ENCODE measurements around the gene VIM. TPM values are rescaled to one million over a fixed set of nuclear protein-coding genes. Genes with fewer than 3 reads are reported as not detected.

VIM gene
- total RNA-seq = 1,000 to 10,000 TPM in 4 of 8 experiments, 100 to 1,000 TPM in 4; 509 to 5,662 (median 997) TPM

DNA sequence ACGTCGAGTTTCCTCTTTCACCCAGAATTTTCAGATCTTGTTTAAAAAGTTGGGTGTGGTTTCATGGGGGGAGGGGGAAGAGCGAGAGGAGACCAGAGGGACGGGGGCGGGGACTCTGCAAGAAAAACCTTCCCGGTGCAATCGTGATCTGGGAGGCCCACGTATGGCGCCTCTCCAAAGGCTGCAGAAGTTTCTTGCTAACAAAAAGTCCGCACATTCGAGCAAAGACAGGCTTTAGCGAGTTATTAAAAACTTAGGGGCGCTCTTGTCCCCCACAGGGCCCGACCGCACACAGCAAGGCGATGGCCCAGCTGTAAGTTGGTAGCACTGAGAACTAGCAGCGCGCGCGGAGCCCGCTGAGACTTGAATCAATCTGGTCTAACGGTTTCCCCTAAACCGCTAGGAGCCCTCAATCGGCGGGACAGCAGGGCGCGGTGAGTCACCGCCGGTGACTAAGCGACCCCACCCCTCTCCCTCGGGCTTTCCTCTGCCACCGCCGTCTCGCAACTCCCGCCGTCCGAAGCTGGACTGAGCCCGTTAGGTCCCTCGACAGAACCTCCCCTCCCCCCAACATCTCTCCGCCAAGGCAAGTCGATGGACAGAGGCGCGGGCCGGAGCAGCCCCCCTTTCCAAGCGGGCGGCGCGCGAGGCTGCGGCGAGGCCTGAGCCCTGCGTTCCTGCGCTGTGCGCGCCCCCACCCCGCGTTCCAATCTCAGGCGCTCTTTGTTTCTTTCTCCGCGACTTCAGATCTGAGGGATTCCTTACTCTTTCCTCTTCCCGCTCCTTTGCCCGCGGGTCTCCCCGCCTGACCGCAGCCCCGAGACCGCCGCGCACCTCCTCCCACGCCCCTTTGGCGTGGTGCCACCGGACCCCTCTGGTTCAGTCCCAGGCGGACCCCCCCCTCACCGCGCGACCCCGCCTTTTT lies at the start of gene VIM:
Gene VIM, plus strand, starts transcription at position 151 of the 925 bp plus-strand sequence. CDS start 1,182 bp downstream, outside the sequence.
- H3K4me3 ChIP-seq = peak within 1 kb of the TSS; percentile 56 to 96 (median 79)
- in situ Hi-C loops (cut with MboI; ENCODE audit: low pct_unique_long_range_greater_than_20kb in 2 of 9, low sequenced_read_pairs in 9 of 9, unreplicated experiment in 9 of 9) = loop anchor here in 1 of 9 experiments (25.0 kb wide), 1 partner anchor 241 kb away; no protein-coding TSS in a partner anchor
- 0% methylated on average over 2 to 8 of the region's 77 CpGs; no CpG with 5 or more reads in 7 of the 10 experiments for WGBS, 10 experiments
- H3K4me1 ChIP-seq (replicated peaks in 1 of 2) = peaks cover 9 to 16% of the 10 kb centered on the region in 2 donors
- peak within 1 kb of the TSS; percentile 88 to 95 for H3K27ac ChIP-seq
- peak; percentile 57 to 75 (median 68) for ATAC-seq (replicated peaks in 6 of 8)

DNA sequence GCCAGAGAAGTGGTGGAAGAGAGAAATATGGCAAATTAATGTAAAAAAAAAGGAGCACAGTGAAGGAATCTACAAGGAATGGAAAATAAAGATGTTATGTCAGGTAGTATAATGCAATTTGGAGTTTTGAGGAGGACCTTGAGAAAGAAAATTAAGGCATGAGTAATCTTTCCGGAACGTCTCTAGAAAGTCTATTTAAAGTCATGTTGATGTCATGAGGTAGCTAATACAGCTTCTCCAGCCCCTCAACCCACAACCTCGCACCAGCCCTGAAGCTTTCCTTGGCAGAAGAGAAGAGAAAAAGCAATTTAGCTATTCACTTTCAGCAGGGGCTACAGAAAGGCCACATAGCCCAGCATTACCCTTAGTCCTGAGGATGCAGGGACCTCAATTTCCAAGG lies 49.0 kb upstream of the VIM start:
- in situ Hi-C loops (cut with MboI; ENCODE audit: low pct_unique_long_range_greater_than_20kb in 2 of 9, low sequenced_read_pairs in 9 of 9, unreplicated experiment in 9 of 9) = no loop called here
- WGBS, 10 experiments = 42 to 94% (median 84%) methylated on average over 3 of the region's 3 CpGs; no CpG with 5 or more reads in 3 of the 10 experiments
- no peak for ATAC-seq (replicated peaks in 6 of 8)

DNA sequence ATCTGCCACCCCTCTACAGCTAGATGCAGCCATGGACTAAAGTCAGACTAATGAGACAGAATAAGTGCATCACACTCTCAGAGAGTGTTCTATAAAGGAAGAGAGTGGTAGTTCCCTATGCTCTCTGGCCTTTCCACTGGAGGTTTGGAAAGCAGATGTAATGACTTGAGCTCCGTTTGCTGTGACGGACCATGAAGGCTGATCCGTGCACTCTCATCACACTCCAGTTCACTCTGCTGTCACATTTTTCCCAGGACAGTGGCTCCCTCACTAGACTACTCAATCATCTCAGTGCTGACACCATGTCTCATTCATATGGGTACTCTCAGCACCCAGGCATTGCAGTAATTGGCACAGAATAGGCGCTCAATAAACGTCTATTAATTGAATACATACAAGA lies 46.9 kb upstream of the VIM start:
- Histone ChIP-seq H3K4me3 (no peak overlapping the region), H3K27ac (no peak overlapping the region), H3K4me1 (replicated peaks in 1 of 2) (peaks cover 0 to 2% of the 10 kb centered on the region in 2 donors)
- WGBS, 10 experiments = 50 to 100% (median 90%) methylated on average over 2 to 5 of the region's 5 CpGs; no CpG with 5 or more reads in 2 of the 10 experiments
- in situ Hi-C loops (cut with MboI; ENCODE audit: low pct_unique_long_range_greater_than_20kb in 2 of 9, low sequenced_read_pairs in 9 of 9, unreplicated experiment in 9 of 9) = no loop called here
- ATAC-seq (replicated peaks in 6 of 8) = peak in 2 of 8 experiments; percentile 24 to 26

More for the DNA sequence above, 49.0 kb upstream of the VIM start:
- no peak overlapping the region for H3K4me3 ChIP-seq
- peaks cover 0 to 2% of the 10 kb centered on the region in 2 donors for H3K4me1 ChIP-seq (replicated peaks in 1 of 2)
- H3K27ac ChIP-seq = no peak overlapping the region

DNA sequence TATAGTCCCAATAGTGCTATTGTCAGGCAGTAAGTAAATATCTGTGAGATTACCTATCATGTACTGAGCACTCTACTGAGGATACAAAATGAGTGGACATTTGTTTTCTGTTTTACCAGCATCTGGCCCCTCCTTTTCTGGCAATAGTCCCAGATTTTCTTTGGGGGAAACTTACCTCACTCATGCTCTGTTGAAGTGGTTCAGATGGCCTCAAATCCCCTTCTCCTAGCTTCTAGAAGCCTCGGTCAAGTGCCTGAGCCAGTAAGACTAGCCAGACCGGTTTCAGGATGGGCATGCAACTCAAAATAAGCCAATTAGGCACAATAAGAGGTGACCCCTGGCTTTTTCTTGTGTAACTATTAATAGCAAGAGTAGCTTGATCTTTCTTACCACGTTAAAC lies 46.3 kb upstream of the VIM start:
- WGBS, 10 experiments = 40 to 100% (median 85%) methylated on average over 1 to 3 of the region's 3 CpGs
- H3K27ac ChIP-seq = no peak overlapping the region
- ATAC-seq (replicated peaks in 6 of 8) = peak in 2 of 8 experiments; percentile 19 to 32
- in situ Hi-C loops (cut with MboI; ENCODE audit: low pct_unique_long_range_greater_than_20kb in 2 of 9, low sequenced_read_pairs in 9 of 9, unreplicated experiment in 9 of 9) = no loop called here
- peaks cover 0 to 2% of the 10 kb centered on the region in 2 donors for H3K4me1 ChIP-seq (replicated peaks in 1 of 2)
- no peak overlapping the region for H3K4me3 ChIP-seq

DNA sequence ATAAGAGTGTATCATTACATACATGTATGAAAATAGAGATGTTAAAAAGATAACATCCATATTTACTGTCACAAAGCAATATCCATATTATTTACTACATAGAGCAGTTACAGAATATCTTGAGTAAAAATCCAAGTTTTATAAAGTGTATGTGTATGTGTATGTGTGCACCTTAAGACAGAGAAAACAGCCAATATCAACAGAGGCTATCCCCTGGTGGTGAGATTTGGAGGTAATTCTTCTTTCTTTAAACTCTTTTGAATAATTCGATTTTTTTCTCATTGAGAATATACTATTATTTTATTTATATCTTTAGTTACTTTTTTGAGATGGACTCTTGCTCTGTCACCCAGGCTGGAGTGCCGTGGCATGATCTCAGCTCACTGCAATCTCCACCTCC lies 44.9 kb upstream of the VIM start:
- WGBS, 10 experiments = 75 to 100% (median 90%) methylated on average over 1 to 2 of the region's 2 CpGs; no CpG with 5 or more reads in 1 of the 10 experiments
- ATAC-seq (replicated peaks in 6 of 8) = no peak
- H3K27ac ChIP-seq = no peak overlapping the region
- no peak overlapping the region for H3K4me3 ChIP-seq
- H3K4me1 ChIP-seq (replicated peaks in 1 of 2) = peaks cover 0 to 2% of the 10 kb centered on the region in 2 donors
- in situ Hi-C loops (cut with MboI; ENCODE audit: low pct_unique_long_range_greater_than_20kb in 2 of 9, low sequenced_read_pairs in 9 of 9, unreplicated experiment in 9 of 9) = no loop called here

DNA sequence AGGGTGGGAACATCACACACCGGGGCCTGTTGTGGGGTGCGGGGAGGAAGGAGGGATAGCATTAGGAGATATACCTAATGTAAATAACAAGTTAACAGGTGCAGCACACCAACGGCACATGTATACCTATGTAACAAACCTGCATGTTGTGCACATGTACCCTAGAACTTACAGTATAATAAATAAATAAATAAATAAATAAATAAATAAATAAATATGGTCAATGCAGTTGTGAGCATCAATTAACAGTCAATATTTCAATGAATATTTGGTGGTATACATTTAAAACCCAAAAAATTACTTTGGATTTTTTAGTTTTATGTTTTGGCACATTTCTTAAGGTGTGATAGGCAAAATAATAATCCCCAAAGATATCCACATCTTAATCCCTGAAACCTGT lies 42.2 kb upstream of the VIM start:
- Histone ChIP-seq H3K4me3 (no peak overlapping the region), H3K4me1 (replicated peaks in 1 of 2) (peaks cover 0 to 2% of the 10 kb centered on the region in 2 donors), H3K27ac (no peak overlapping the region)
- in situ Hi-C loops (cut with MboI; ENCODE audit: low pct_unique_long_range_greater_than_20kb in 2 of 9, low sequenced_read_pairs in 9 of 9, unreplicated experiment in 9 of 9) = no loop called here
- no peak for ATAC-seq (replicated peaks in 6 of 8)
- 67 to 100% (median 92%) methylated on average over 1 to 3 of the region's 3 CpGs; no CpG with 5 or more reads in 5 of the 10 experiments for WGBS, 10 experiments

DNA sequence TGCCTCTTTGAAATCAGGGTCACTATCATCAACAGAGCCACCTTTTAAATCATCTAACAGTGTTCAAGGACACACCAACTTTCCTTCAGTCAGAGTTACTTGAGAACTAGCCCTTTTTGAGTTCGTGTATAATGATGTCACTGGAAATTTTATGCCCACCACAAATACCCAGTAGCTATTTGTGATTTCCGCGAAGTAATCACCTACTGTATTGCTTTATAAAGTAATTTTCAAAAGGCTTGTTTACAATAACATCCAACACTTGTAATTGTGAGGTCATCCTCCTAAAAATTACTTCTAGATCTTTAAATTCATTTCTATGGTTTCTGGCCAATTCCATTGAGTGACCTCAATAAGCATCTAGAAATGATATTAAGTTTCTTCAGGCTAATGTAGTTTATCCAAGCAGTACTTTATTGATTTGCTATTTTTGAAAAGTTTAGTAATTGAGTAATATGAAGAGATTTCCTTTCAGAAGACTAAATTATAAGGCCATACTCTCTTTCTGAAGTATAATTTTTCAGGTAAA lies 39.3 kb upstream of the VIM start:
- 67 to 100% (median 95%) methylated on average over 2 to 3 of the region's 3 CpGs; no CpG with 5 or more reads in 1 of the 10 experiments for WGBS, 10 experiments
- H3K27ac ChIP-seq = no peak overlapping the region
- no peaks in the 10 kb centered on the region for H3K4me1 ChIP-seq (replicated peaks in 1 of 2)
- no peak for ATAC-seq (replicated peaks in 6 of 8)
- in situ Hi-C loops (cut with MboI; ENCODE audit: low pct_unique_long_range_greater_than_20kb in 2 of 9, low sequenced_read_pairs in 9 of 9, unreplicated experiment in 9 of 9) = no loop called here
- no peak overlapping the region for H3K4me3 ChIP-seq

DNA sequence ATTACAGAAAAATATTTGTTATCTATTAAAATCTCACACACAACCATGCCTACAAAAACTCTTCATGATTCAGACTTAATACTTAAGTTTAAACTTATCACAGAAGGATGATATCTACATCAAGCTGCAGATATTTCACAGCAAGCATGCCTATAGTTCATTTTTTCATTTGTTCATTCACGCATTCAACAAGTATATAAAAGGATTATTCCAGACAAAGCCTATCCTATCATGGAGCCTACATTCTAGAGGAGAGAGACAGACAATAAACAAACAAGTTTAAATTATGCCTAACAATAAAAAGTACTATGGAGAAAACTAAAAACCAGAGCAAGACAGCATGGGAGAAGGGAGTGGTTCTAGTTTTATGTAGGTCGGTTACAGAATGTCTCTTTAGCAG lies 37.4 kb upstream of the VIM start:
- no peaks in the 10 kb centered on the region for H3K4me1 ChIP-seq (replicated peaks in 1 of 2)
- 75 to 100% (median 100%) methylated on average over 1 to 2 of the region's 2 CpGs; no CpG with 5 or more reads in 1 of the 10 experiments for WGBS, 10 experiments
- ATAC-seq (replicated peaks in 6 of 8) = no peak
- H3K4me3 ChIP-seq = no peak overlapping the region
- no peak overlapping the region for H3K27ac ChIP-seq
- in situ Hi-C loops (cut with MboI; ENCODE audit: low pct_unique_long_range_greater_than_20kb in 2 of 9, low sequenced_read_pairs in 9 of 9, unreplicated experiment in 9 of 9) = no loop called here

DNA sequence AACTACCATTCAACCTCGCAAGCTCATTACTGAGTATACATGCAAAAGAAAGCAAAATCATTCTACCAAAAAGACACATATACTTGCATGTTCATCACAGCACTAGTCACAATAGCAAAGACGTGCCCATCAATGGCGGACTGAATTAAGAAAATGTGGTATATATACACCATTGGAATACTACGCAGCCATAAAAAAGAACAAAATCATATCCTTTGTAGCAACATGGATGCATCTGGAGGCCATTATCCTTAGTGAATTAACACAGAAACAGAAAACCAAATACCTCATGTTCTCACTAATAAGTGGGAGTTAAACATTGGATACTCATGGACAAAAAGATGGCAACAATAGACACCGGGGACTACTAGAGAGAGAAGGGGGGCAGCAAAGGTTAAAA lies 33.0 kb upstream of the VIM start:
- no peak for ATAC-seq (replicated peaks in 6 of 8)
- Histone ChIP-seq H3K4me1 (replicated peaks in 1 of 2) (peaks cover 0 to 10% of the 10 kb centered on the region in 2 donors), H3K27ac (no peak overlapping the region), H3K4me3 (no peak overlapping the region)
- 74 to 100% (median 98%) methylated on average over 1 to 5 of the region's 5 CpGs; no CpG with 5 or more reads in 2 of the 10 experiments for WGBS, 10 experiments
- in situ Hi-C loops (cut with MboI; ENCODE audit: low pct_unique_long_range_greater_than_20kb in 2 of 9, low sequenced_read_pairs in 9 of 9, unreplicated experiment in 9 of 9) = no loop called here

DNA sequence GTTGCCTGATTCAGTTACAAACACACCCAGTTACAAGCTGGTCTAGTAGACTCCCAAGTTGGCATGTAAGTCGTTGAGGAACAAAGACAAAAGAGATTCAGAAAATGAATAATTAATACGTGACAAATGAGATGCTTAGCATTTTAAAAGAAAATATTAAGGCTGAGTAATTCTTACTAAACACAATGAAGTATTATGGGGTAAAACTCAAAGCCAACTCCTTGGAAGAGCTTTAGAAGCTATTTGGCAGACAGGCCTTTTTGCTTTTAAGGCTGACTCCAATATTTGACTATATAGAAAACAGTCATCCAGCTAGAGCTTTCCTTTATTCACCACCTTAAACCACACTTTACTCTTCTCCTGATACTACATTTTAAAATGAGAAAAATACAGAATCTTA lies 32.0 kb upstream of the VIM start:
- Histone ChIP-seq H3K27ac (no peak overlapping the region), H3K4me3 (no peak overlapping the region), H3K4me1 (replicated peaks in 1 of 2) (peaks cover 0 to 13% of the 10 kb centered on the region in 2 donors)
- in situ Hi-C loops (cut with MboI; ENCODE audit: low pct_unique_long_range_greater_than_20kb in 2 of 9, low sequenced_read_pairs in 9 of 9, unreplicated experiment in 9 of 9) = no loop called here
- WGBS, 10 experiments = 0 to 100% (median 74%) methylated on average over 1 to 2 of the region's 2 CpGs; no CpG with 5 or more reads in 1 of the 10 experiments
- ATAC-seq (replicated peaks in 6 of 8) = no peak

DNA sequence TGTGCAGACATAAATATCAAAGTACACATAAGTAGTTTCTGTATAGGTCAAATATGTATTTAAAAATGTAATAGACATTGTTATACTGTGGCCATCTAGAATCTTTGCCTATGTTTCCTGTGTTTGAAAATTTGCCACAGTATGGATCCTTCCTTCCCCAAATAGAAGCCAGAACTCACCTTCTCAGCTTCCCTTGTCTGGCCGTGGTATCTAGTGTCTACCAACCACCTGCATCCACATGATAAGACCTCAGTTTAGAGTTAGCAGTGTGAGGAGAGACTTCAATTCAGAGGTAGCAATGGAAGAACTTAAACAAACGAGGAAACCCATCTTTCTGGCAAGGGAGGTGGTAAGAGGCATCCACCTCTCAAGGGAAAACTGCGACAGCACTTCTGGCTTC lies 31.5 kb upstream of the VIM start:
- ATAC-seq (replicated peaks in 6 of 8) = no peak
- peaks cover 0 to 13% of the 10 kb centered on the region in 2 donors for H3K4me1 ChIP-seq (replicated peaks in 1 of 2)
- H3K27ac ChIP-seq = no peak overlapping the region
- in situ Hi-C loops (cut with MboI; ENCODE audit: low pct_unique_long_range_greater_than_20kb in 2 of 9, low sequenced_read_pairs in 9 of 9, unreplicated experiment in 9 of 9) = no loop called here
- no peak overlapping the region for H3K4me3 ChIP-seq
- 58 to 88% (median 72%) methylated on average over 1 to 3 of the region's 3 CpGs; no CpG with 5 or more reads in 5 of the 10 experiments for WGBS, 10 experiments

DNA sequence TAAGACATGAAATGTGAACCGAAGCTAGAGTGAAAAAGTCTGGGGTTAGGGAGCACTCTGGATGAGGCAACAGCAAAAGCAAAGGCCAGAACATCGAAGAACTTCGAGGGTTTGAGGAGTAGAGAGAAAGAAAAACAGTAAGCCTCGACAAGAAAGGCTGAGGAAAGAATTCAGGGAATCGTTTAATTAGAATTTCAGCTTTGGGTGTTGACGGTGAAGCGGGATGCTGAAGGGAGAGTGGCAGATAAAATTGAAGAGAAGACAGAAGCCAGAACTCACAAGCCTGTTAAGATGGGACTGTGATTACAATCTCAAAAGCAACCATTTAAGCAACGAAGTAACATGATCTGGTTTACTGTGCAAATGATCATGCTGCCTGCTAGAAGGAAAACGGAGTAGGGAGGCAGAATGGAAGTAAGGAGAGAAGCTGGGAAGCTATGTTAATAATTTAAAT lies 28.7 kb upstream of the VIM start:
- Histone ChIP-seq H3K4me3 (peak overlapping the region; percentile 18 to 61 (median 56)), H3K27ac (peak overlapping the region; percentile 98 to 99), H3K4me1 (replicated peaks in 1 of 2) (peaks cover 7 to 22% of the 10 kb centered on the region in 2 donors)
- no peak for ATAC-seq (replicated peaks in 6 of 8)
- in situ Hi-C loops (cut with MboI; ENCODE audit: low pct_unique_long_range_greater_than_20kb in 2 of 9, low sequenced_read_pairs in 9 of 9, unreplicated experiment in 9 of 9) = no loop called here
- WGBS, 10 experiments = 4 to 16% (median 6%) methylated on average over 4 to 9 of the region's 9 CpGs
